ACHN (cell line): ENCODE measurements around the gene MTHFD1L.

Experiments
- DNase-seq: peaks from one replicate; pipeline ENCODE4 v3.0.0-alpha.2; 2015
- in situ Hi-C: cut with HindIII; loops from 2 replicates; pipeline ENCODE4 v1.10.0; 2017; ENCODE audit warnings: low sequenced_read_pairs, low pct_ligation_motif_present, low pct_unique_long_range_greater_than_20kb

MTHFD1L gene

DNA sequence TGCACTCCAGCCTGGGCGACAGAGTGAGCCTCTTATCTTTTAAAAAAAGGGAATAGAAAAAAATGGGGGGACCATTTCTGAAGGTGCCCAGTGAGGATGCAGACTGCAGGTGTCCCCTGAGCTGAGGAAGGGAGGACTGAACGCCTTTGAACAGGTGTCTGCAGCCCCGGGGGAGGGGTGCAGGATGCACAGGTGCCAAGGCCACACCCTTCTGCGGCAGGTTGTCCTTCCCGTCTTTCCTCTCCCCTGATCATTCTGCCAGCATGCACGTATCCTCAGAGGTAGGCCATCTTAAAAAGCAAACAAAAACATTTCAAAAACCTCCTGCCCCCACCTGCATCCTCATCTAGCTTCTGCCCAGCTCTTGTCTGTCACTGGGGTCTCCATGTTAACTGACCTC lies 101.3 kb downstream of the MTHFD1L start:
- DNase-seq: no peak
- in situ Hi-C loops: no loop called here

DNA sequence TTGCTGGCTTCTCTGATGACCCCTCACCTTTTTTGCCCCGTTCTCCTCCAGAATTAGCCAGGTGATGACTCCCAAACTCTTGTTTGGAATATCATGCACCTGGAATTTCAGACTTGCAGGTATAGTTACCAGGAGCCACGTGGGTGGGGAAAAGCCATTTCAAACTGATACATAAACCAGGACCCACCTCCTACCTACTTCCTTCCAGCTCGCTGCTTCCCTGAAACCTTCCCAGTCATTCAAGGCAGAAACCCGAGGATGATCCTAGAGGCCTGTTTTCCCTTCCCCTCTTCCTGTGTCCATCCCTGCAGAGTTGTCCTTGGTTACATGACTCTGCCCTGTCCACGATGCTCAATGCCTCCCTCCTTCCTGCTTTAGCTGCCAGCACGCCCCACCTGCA lies 101.9 kb downstream of the MTHFD1L start:
- DNase-seq: no peak
- in situ Hi-C loops: no loop called here

DNA sequence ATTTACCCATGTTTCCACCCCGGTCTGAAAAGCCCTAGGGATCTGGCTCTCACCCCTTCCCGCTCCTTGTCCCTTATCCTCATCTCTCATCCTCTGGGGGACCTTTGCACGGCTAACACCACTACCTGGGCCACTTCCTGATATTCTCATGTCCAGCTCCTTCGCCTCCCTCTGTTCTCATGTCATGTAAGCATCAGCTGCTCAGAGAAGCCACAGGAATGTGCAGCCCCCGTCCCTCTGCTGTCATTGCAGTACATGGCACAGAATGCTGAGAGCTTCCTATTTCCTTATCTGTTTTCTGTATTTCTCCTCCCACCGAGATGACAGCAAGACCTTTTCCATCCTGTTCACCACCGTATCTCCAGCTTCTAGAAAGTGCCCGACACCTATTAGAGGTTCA lies 102.4 kb downstream of the MTHFD1L start:
- DNase-seq: no peak
- in situ Hi-C loops: no loop called here

DNA sequence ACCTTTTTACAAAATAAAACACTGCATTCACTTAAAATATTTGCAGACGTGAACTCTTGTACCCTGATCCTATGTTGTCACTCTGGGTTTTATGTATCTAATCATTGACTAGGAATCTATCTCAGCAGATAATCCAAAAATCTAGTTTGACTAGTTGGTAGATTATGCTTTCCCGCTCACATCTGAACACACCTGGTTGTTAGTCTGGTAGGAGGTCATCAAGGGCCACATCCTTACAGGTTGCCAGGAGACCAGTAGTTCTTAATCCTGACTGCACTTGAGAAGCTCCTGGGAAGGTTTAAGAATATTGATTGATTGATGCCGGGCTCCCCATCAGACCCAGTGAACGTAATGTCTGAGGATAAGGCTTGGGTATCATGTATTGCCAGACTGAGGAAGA lies 104.4 kb downstream of the MTHFD1L start:
- in situ Hi-C loops: no loop called here
- DNase-seq: no peak

DNA sequence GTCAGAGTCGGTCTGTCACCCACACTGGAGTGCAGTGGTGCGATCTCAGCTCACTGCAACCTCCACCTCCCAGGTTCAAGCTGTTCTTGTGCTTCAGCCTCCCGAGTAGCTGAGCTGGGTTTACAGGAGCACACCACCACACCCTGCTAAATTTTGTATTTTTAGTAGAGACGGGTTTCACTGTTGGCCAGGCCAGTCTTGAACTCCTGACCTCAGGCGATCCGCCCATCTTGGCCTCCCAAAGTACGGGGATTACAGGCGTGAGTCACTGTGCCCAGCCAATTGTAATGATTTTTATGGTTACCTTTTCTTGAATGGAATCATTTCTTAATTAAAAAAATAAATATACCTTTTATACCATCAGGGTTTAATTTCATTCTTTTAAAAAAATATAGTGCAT lies 105.7 kb downstream of the MTHFD1L start:
- in situ Hi-C loops: no loop called here
- no peak for DNase-seq

DNA sequence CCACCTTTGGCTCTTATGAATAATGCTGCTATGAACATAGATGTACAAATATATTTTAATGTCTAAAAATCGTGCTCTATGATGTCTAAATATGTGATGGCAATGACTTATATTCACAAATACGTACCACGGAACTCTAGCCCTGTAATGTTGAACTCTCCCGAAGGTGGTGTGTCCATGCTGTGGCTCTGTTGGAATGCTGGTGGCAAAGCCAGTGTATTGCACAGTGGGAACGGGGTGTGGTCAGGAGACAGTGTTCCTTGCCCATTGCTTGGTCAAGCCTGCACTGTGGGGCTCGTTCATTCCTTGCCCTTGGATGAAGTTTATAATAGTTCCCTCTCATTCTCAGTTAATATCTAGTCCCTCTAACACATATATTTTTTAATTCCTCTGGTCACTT lies 109.6 kb downstream of the MTHFD1L start:
- DNase-seq: no peak
- in situ Hi-C loops: no loop called here

DNA sequence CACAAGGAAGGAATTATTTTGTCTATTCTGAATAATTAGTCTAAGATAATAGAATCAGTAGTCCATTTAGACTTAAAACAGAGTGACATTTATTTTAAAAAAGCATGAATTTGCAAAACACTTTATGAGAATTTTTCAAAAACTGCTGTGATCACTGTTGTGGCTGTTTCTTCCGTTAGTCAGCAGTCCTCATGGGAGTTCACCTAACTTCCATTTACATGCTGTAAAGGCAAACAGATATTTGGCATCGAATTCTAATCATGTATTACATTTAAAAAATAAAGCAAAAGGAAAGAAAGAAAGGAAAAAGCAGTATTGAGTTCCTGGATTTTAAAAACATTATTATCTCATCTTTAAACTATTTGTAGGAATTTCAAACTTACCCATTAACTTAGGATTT lies 111.8 kb downstream of the MTHFD1L start:
- DNase-seq: no peak
- in situ Hi-C loops: no loop called here

DNA sequence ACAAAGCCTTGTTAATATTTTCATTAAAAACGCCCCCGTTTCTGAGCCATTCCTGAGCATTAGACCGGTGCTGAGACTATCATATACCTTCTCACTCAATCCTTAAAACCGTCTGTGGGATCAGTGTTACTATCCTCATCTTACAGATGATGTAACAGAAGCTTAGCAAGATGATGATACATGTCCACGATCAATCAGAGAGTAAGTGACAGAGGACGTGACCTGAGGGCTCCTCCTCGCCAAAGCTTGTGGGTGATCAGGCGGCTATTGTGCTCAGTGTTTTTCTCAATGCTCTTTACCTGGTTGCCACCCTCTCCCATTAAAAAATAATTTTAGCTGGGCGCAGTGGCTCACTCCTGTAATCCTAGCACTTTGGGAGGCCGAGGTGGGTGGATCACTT lies 113.1 kb downstream of the MTHFD1L start:
- in situ Hi-C loops: no loop called here
- no peak for DNase-seq

DNA sequence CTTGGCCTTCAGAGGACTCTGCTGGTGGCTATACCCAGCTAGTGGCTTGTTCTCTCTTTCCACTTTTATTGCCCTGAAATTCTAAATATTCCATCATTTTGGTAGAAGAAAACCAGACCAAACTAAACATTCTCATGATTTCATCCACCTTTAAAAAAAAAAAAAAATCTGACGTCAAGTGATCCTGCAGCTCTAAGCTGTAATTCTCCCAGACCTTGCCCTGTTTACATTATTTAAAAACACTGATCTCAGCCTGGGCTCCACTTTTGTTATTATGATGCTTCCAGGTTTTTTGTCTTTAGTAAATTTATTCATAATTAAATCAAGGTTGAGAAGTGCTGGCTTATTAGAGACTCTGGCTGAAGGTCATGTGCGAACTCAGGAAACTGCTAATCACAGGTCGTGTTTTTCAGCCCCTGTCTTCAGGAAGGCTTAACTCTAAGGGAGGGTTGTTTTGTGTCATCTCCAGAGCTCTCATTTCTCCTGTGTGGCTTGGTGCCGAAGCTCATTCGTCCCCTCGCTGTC lies 114.4 kb downstream of the MTHFD1L start:
- DNase-seq: no peak
- in situ Hi-C loops: no loop called here

DNA sequence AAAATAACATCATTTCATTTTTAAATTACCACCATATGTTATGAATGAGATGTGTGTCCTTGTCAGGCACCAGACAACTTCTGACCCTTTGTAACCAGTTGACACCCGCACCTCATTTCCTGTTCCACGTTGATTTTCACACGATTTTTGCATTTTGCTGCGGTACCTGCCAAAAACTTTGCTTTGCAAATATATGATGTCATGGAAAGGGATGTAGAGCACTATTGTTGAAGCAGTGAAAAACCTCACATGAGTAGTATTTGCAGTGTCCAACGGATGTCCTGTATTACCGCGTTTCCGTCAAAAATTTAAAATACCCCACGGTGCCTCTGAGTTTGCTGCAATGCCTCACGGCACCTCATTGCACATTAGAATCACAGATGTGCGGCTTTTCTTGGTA lies 115.6 kb downstream of the MTHFD1L start:
- in situ Hi-C loops: no loop called here
- DNase-seq: no peak

DNA sequence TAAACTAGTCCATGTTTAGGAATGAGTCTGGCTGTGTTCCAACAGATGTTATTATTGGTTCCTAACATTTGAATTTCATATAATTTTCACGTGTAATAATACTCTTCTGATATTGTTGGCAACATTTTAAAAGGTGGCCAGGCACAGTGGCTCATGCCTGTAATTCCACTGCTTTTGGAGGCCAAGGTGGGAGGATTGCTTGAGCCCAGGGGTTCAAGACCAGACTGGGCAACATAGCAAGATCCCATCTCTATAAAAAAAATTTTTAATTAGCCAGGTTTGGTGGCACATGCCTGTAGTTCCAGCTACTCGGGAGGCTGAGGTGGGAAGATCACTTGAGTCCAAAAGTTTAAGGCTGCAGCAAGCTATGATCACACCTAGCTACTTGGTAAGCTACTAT lies 116.2 kb downstream of the MTHFD1L start:
- in situ Hi-C loops: no loop called here

DNA sequence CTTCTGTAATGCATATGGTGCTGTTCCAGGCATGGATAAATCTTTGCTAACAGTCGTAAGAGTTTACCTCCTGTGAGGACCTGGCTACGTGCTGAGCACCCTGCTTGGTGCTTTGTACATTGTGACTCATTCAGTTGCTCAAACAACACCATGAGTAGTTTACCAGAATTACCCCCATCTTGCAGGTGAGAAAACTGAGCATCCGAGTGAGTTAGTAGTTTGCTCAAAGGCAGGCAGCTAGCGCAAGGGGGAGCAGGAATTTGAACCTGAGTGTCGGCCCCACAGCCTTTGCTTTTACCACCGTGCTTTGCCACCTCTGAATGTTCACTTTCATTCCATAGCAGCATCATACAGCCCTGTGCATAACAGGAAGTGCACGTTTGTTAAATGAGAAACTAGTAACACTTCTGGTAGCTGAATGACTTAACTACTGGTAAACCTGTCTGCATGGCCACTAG lies 121.9 kb downstream of the MTHFD1L start:
- in situ Hi-C loops: no loop called here
- DNase-seq: no peak

More for the DNA sequence above, 116.2 kb downstream of the MTHFD1L start:
- no peak for DNase-seq

DNA sequence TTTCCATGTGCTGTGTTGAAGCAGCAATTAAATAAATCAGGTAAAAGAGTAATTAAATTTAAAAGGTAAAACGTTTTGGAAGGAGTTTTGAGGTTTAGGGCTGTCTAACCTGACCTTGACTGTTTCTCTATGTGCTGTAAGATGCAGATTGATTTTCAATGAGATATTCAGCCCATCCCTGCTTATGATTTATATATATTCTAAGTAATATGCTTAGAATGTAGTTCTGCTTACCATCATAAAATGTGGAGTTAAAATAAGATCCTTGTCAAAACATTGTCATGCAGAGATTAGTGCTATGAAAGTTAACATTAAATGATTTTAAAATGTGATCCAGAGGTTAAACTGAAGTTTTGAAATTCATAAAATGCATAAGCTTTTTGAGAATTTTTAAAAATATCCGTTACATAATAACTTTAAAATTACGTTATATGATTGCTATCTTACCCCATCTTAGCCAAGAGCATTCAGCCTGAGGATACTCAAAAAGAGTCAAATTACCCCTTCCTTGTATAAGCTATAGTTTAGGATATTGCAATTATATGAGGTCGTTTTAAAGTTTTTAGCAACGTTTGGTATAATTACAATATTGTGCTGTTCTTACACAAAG lies 122.5 kb downstream of the MTHFD1L start:
- in situ Hi-C loops: no loop called here
- DNase-seq: no peak

DNA sequence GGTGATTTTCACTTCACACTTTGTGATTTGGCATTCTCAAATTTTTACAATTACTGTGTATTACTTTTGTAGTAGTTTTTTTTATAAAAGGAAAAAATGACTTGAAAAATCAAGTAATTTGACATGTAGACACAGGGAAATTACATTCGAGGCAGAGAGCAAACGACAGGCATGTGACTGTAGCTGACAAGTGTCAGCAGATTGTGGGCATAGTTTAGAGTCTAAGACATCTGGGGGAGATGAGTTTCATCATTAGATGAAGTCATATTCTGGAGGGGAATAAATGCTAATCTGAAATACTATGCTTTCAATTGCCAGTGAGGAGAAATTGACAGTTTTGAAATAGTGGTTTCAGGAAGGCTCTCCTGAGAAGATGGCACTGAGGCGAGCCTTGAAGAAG lies 126.0 kb downstream of the MTHFD1L start:
- in situ Hi-C loops: no loop called here
- no peak for DNase-seq

DNA sequence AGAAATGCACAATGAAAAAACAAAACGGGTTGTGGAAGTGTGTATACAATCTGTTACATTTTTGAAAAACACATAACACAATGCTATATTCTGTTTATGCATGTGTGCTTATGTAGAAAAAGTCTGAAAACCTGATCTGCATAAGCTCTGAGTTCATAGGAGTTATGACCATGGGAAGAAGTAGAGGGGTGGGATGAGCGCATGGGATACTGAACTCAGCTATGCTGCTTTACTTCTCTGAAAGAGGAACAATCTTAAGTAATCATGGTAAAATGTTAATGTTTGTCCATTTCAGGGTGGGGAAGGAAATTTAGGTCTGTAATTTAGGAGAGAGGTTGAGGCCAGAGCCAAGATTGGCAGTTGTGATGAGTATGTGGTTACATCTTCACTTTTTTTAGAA lies 126.8 kb downstream of the MTHFD1L start:
- in situ Hi-C loops: no loop called here

DNA sequence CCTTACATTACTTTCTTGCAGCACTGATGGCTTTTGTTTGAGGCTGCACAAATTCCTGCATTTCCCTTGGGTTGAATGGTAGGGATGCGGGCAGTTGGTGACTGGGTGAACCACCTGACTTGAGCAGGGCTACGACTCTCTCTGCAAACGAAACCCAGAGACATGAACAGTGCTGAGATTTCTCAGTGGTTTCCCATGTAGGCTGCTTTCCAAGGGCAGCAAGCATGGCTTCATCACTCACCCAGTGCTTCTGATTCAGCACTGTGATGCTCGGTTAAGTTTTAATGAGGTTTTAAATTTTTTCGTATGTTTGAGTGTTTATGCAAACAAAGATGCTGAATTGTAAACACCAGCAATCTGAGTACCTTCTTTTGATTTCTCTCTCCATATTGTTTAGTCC lies 127.2 kb downstream of the MTHFD1L start:
- in situ Hi-C loops: no loop called here
- DNase-seq: no peak

More for the DNA sequence above, 126.8 kb downstream of the MTHFD1L start:
- no peak for DNase-seq

DNA sequence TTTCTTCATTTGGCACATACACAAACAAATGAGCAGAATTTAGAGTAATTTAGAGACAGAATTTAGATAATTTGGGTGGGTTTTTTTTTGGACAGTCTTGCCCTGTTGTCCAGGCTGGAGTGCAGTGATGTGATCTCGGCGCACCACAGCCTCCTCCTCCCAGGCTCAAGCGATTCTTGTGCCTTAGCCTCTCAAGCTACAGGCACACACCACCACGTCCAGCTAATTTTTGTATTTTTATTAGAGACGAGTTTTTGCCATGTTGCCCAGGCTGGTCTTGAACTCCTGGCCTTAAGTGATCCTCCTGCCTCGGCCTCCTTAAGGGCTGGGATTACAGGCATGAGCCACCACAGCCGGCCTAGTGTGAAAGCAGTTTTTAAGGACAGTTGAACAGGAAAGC lies 127.8 kb downstream of the MTHFD1L start:
- in situ Hi-C loops: no loop called here
- DNase-seq: no peak

DNA sequence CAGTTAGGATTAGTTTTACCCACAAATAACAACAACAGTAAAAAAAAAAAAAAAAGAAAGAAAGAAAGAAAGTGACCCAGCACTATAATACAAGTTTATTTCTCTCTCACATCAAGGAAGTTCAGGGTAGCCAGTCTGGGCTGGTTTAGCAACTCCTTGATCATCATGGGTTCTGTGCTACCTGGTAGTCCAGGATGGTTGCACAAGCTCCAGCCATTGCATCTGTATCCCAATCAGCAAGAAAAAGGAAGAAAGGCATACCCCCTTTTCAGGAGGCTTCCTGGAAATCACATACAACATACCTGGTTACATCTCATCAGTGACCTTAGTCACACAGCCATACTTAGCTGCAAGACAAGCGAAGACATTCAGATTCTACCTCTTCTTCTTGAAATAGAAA lies 128.5 kb downstream of the MTHFD1L start:
- DNase-seq: no peak
- in situ Hi-C loops: no loop called here

DNA sequence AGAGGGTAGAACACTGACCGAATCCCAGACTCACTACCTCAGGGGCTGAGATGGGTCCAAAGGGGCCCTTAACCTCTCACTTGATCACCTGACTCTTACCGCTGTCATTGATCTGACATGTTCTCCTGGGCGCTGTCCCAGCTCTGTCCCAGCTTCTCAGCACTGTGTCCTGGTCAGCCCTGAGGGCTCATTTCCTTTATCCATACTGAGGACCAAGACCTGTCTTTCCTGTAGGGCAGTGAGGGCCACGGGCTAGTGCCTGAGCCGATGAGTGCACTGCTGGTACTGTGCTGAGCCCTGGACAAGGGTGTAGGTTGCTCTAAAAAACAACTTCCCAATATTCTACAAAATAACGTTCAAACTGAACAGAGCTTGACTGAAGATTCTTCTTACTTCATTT lies 131.5 kb downstream of the MTHFD1L start:
- DNase-seq: no peak
- in situ Hi-C loops: no loop called here

DNA sequence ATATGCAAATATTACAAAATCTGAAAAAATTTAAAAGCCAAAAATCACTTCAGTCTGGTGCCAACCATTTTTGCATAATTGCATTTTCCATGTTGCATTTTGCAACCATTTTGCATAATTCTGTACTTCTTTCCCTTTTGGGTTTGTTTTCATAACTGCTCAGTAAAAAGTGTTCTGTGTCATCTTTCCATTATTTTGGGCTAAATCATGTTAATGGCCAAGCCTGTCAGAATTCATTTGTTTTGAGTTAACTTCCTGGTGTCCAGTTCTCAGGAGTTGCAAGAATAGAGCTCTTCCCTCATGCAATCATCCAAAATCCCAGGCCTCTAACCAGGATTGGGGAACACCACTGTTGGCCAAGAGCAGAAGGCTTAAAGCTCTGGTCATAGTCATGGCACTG lies 133.6 kb downstream of the MTHFD1L start:
- in situ Hi-C loops: no loop called here

DNA sequence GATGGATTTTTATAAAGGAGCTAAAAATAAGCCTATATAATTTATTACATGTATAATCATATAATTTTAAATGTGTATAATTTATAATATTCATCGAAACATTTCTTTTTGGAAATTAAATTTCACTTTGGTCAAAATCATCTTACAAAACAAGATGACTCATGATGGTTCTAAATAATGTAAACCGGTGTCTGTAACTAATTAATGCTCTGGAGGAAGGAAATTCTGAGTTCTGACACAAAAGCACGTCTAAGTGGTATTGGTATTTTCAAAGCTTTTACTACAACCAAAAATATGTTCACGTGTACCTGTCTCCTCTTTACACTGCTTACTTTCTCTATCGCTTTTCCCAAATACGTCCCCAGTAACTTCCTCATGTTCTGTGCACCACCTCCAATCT lies 134.1 kb downstream of the MTHFD1L start:
- DNase-seq: no peak
- in situ Hi-C loops: no loop called here

More for the DNA sequence above, 133.6 kb downstream of the MTHFD1L start:
- no peak for DNase-seq
